ENCODE measurements around the gene KLF17.
"Not testable (repeated sequence)": the region's sequence is repeated elsewhere in the genome, so short reads cannot be mapped to it uniquely, and the experiment has no call there.

The KLF17 gene

GRCh38 chr1:44108971-44109370 lies 9.7 kb upstream of the KLF17 start:
- no peak for DNase-seq (ENCODE audit: low spot score)

GRCh38 chr1:44110916-44111315 lies 7.7 kb upstream of the KLF17 start:
- no peak for DNase-seq (ENCODE audit: low spot score)

- no peak for DNase-seq (ENCODE audit: low spot score)
These were observed 6.8 kb upstream of the KLF17 start for GRCh38 chr1:44111861-44112260.

- no peak for DNase-seq (ENCODE audit: low spot score)
These were observed 6.1 kb upstream of the KLF17 start for GRCh38 chr1:44112486-44112885.

- DNase-seq (ENCODE audit: low spot score): no peak
These were observed 5.5 kb upstream of the KLF17 start for GRCh38 chr1:44113095-44113609.

GRCh38 chr1:44114098-44114497 lies 4.5 kb upstream of the KLF17 start:
- no peak for DNase-seq (ENCODE audit: low spot score)

GRCh38 chr1:44117272-44117671 lies 1.3 kb upstream of the KLF17 start:
- not testable (repeated sequence) for DNase-seq (ENCODE audit: low spot score)

GRCh38 chr1:44119525-44119924 lies 904 bp downstream of the KLF17 start:
- no peak for DNase-seq (ENCODE audit: low spot score)

- DNase-seq (ENCODE audit: low spot score): no peak
These were observed 1.9 kb downstream of the KLF17 start for GRCh38 chr1:44120398-44120949.

- DNase-seq (ENCODE audit: low spot score): no peak
These were observed 11.2 kb downstream of the KLF17 start for GRCh38 chr1:44129616-44130500.

GRCh38 chr1:44131411-44131810 lies 12.8 kb downstream of the KLF17 start:
- DNase-seq (ENCODE audit: low spot score): no peak

- no peak for DNase-seq (ENCODE audit: low spot score)
These were observed 15.7 kb downstream of the KLF17 start for GRCh38 chr1:44134071-44134920.

- no peak for DNase-seq (ENCODE audit: low spot score)
These were observed 17.3 kb downstream of the KLF17 start for GRCh38 chr1:44135886-44136285.

GRCh38 chr1:44138239-44138638 lies 19.6 kb downstream of the KLF17 start:
- DNase-seq (ENCODE audit: low spot score): no peak

- DNase-seq (ENCODE audit: low spot score): not testable (repeated sequence)
These were observed 20.9 kb downstream of the KLF17 start for GRCh38 chr1:44139565-44139964.

GRCh38 chr1:44141531-44141930 lies 22.9 kb downstream of the KLF17 start, which contains the start of gene KLF18:
KLF18 (minus strand) TSS chr1:44141631; CDS start chr1:44141631, 0 bp downstream.
- no peak for DNase-seq (ENCODE audit: low spot score)

GRCh38 chr1:44144962-44145756 lies 26.5 kb downstream of the KLF17 start:
- no peak for DNase-seq (ENCODE audit: low spot score)

GRCh38 chr1:44146536-44147361 lies 28.1 kb downstream of the KLF17 start:
- DNase-seq (ENCODE audit: low spot score): no peak

GRCh38 chr1:44147582-44147981 lies 29.0 kb downstream of the KLF17 start:
- no peak for DNase-seq (ENCODE audit: low spot score)

- no peak for DNase-seq (ENCODE audit: low spot score)
These were observed 32.7 kb downstream of the KLF17 start for GRCh38 chr1:44151332-44151731.

GRCh38 chr1:44151808-44152207 lies 33.2 kb downstream of the KLF17 start:
- no peak for DNase-seq (ENCODE audit: low spot score)

All from cerebellar cortex (tissue), 1 donor.